GM12892 (cell line): ENCODE measurements around the gene HES3.

Source experiments
- POLR2A ChIP-seq: IDR thresholded peaks from 2 replicates; pipeline ENCODE4 v1.6.1; 2011; ENCODE audit warnings: low read depth, low read length, control low read depth
- POLR2AphosphoS5 ChIP-seq: IDR thresholded peaks from 2 replicates; pipeline ENCODE4 v1.6.1; 2011; ENCODE audit warnings: low read depth, low read length, control low read depth

- TF ChIP-seq POLR2A (no peak), POLR2AphosphoS5 (no peak)
Observed at GRCh38 chr1:6261615-6261995, 17.6 kb downstream of the HES3 start.
